HCT116 (cell line): ENCODE data around the gene ATP13A5. TPM values are rescaled to one million over a fixed set of nuclear protein-coding genes. Genes with fewer than 3 reads are reported as not detected.

ENCODE experiments used
- ATAC-seq: fragments of 200-7000 bp; cut with Tn5 transposase; 2 replicates; pipeline ENCODE4 v1.9.1; 2020; ENCODE audit warnings: mild to moderate bottlenecking, moderate library complexity
- BruUV-seq: library from RNA; stranded (reverse); fragments of 400-500 nt; replicated peaks from 2 replicates; lab custom pipeline; 2021; lab: Mats Ljungman, UMichigan
- CTCF ChIA-PET: fragments of 300-600 bp; sonication (Branson Sonifier 250); formaldehyde crosslinking; loops from one replicate; lab custom pipeline; 2021; ENCODE audit warnings: antibody characterized with exemption; lab: Charles Lee
- POLR2A ChIA-PET: fragments of 300-600, 350-600 bp; sonication (Branson Sonifier 250); formaldehyde crosslinking; loops from one replicate; lab custom pipeline; 2021; ENCODE audit warnings: antibody characterized with exemption; lab: Charles Lee
- RAD21 ChIA-PET, 2 experiments: fragments of 300-600 bp; sonication (Branson Sonifier 250); formaldehyde crosslinking; loops; one replicate each; lab custom pipeline; 2023; ENCODE audit warnings: low total read pairs in 2 of 2; ENCODE audit not compliant: uncharacterized antibody in 2 of 2, unreplicated experiment in 2 of 2, low non-redundant PET in 1 of 2; lab: Charles Lee
- DNase-seq: peaks from one replicate; pipeline ENCODE4 v3.0.0-alpha.2; 2010; ENCODE audit warnings: low read depth, low spot score
- H2AFZ ChIP-seq: fragments of 200-600 bp; shearing (Covaris generic), sonication (generic); 2 replicates; pipeline ENCODE4 v1.6.1; 2017; ENCODE audit warnings: low read depth, mixed run types, mixed read lengths, antibody characterized with exemption, low read length; ENCODE audit not compliant: poor library complexity, severe bottlenecking
- H3K27ac ChIP-seq: 2 replicates; pipeline ENCODE4 v1.5.1; 2012; ENCODE audit warnings: low read depth, low read length
- H3K27me3 ChIP-seq: fragments of 200-600 bp; sonication (generic); 2 replicates; pipeline ENCODE4 v1.6.1; 2016; ENCODE audit warnings: mixed run types, low read length, mixed read lengths; ENCODE audit not compliant: insufficient read depth
- H3K36me3 ChIP-seq, 2 experiments: fragments of 200-500 bp in 1 of 2; fragments of 200-600 bp in 1 of 2; sonication (Bioruptor generic) in 1 of 2; sonication (generic) in 1 of 2; 2 replicates each; pipeline versions ENCODE4 v1.5.1 to v1.6.1; 2014 to 2016; ENCODE audit warnings: low read length in 2 of 2, inconsistent platforms in 1 of 2, mixed read lengths in 1 of 2, mixed run types in 1 of 2; ENCODE audit not compliant: insufficient read depth in 2 of 2, control insufficient read depth in 1 of 2
- H3K4me1 ChIP-seq, 2 experiments: fragments of 200-600 bp in 1 of 2; sonication (generic) in 1 of 2; 2 replicates each; pipeline versions ENCODE4 v1.5.1 to v1.6.1; 2012 to 2017; ENCODE audit warnings: low read length in 2 of 2, inconsistent platforms in 1 of 2, mild to moderate bottlenecking in 1 of 2, mixed read lengths in 1 of 2, mixed run types in 1 of 2, moderate library complexity in 1 of 2; ENCODE audit not compliant: insufficient read depth in 2 of 2, control insufficient read depth in 1 of 2
- H3K4me2 ChIP-seq: fragments of 200-600 bp; sonication (generic); 2 replicates; pipeline ENCODE4 v1.6.1; 2017; ENCODE audit warnings: mixed run types, low read length, mixed read lengths
- H3K4me3 ChIP-seq, 2 experiments: fragments of 200-600 bp in 1 of 2; sonication (generic) in 1 of 2; replicated peaks in 1 of 2; 2 replicates each; pipeline ENCODE4 v1.5.1; 2011 to 2016; ENCODE audit warnings: low read length in 2 of 2, control low read depth in 1 of 2, low read depth in 1 of 2, mild to moderate bottlenecking in 1 of 2, mixed read lengths in 1 of 2, mixed run types in 1 of 2
- H3K79me2 ChIP-seq: fragments of 200-600 bp; sonication (generic); 2 replicates; pipeline ENCODE4 v1.6.1; 2017; ENCODE audit warnings: mild to moderate bottlenecking, mixed run types, low read length, moderate library complexity, mixed read lengths; ENCODE audit not compliant: insufficient read depth
- H3K9ac ChIP-seq: fragments of 200-600 bp; sonication (generic); 2 replicates; pipeline ENCODE4 v1.6.1; 2016; ENCODE audit warnings: low read length, mixed read lengths
- H3K9me2 ChIP-seq: fragments of 200-600 bp; sonication (generic), shearing (Covaris generic); 2 replicates; pipeline ENCODE4 v1.6.1; 2017; ENCODE audit warnings: mixed run types, mild to moderate bottlenecking, moderate library complexity; ENCODE audit not compliant: insufficient read depth
- H3K9me3 ChIP-seq, 2 experiments: fragments of 200-500 bp in 1 of 2; fragments of 200-600 bp in 1 of 2; sonication (Bioruptor generic) in 1 of 2; sonication (generic) in 1 of 2; 2 replicates each; pipeline ENCODE4 v1.6.1; 2014 to 2017; ENCODE audit warnings: low read length in 2 of 2, mixed read lengths in 2 of 2, inconsistent platforms in 1 of 2, low read depth in 1 of 2, mild to moderate bottlenecking in 1 of 2, mixed run types in 1 of 2, moderate library complexity in 1 of 2; ENCODE audit not compliant: control insufficient read depth in 1 of 2, insufficient read depth in 1 of 2
- H4K20me1 ChIP-seq: fragments of 200-600 bp; sonication (generic), shearing (Covaris generic); 2 replicates; pipeline ENCODE4 v1.6.1; 2017; ENCODE audit warnings: mixed run types, mild to moderate bottlenecking, moderate library complexity; ENCODE audit not compliant: insufficient read depth
- CEBPB ChIP-seq: IDR thresholded peaks from 2 replicates; pipeline ENCODE4 v1.6.1; 2012; ENCODE audit warnings: low read depth
- EGR1 ChIP-seq: IDR thresholded peaks from 2 replicates; pipeline ENCODE4 v1.6.1; 2012; ENCODE audit warnings: low read depth
- EZH2 ChIP-seq: fragments of 200-600 bp; sonication (generic); IDR thresholded peaks from 2 replicates; pipeline ENCODE4 v1.6.1; 2017; ENCODE audit warnings: antibody characterized with exemption, mixed run types
- EZH2phosphoT487 ChIP-seq: fragments of 200-600 bp; IDR thresholded peaks from 2 replicates; pipeline ENCODE4 v1.6.1; 2018; ENCODE audit warnings: antibody characterized with exemption, borderline replicate concordance
- JUND ChIP-seq: IDR thresholded peaks from 2 replicates; pipeline ENCODE4 v1.6.1; 2012
- MAX ChIP-seq: IDR thresholded peaks from 2 replicates; pipeline ENCODE4 v1.6.1; 2012
- POLR2A ChIP-seq: IDR thresholded peaks from 2 replicates; pipeline ENCODE4 v1.7.0; 2011; ENCODE audit warnings: borderline replicate concordance; ENCODE audit not compliant: insufficient read depth, insufficient read length; ENCODE audit errors: extremely low read depth
- RAD21 ChIP-seq: IDR thresholded peaks from 2 replicates; pipeline ENCODE4 v1.6.1; 2012; ENCODE audit warnings: low read depth, mild to moderate bottlenecking
- REST ChIP-seq: IDR thresholded peaks from 2 replicates; pipeline ENCODE4 v1.6.1; 2012; ENCODE audit warnings: low read depth
- SIN3A ChIP-seq: IDR thresholded peaks from 2 replicates; pipeline ENCODE4 v1.6.1; 2012; ENCODE audit warnings: low read depth
- SP1 ChIP-seq: IDR thresholded peaks from 2 replicates; pipeline ENCODE4 v1.6.1; 2012; ENCODE audit warnings: low read depth
- SRF ChIP-seq: IDR thresholded peaks from 2 replicates; pipeline ENCODE4 v1.6.1; 2012; ENCODE audit warnings: low read depth
- YY1 ChIP-seq: IDR thresholded peaks from 2 replicates; pipeline ENCODE4 v1.6.1; 2011; ENCODE audit warnings: low read length, low read depth, moderate library complexity, mild to moderate bottlenecking; ENCODE audit not compliant: insufficient replicate concordance; ENCODE audit errors: extremely low read depth
- ZFX ChIP-seq: fragments of 450-650 bp; IDR thresholded peaks from 2 replicates; pipeline ENCODE4 v1.6.1; 2017
- ZNF274 ChIP-seq: fragments of 200-500 bp; sonication (Bioruptor generic); IDR thresholded peaks from 2 replicates; pipeline ENCODE4 v1.6.1; 2014; ENCODE audit warnings: mild to moderate bottlenecking, low read depth, low read length, inconsistent platforms
- intact Hi-C: fragments of 100-400 bp; cut with micrococcal nuclease; formaldehyde crosslinking; loops from 2 replicates; pipeline ENCODE4 v1.10.0; 2022
- total RNA-seq: library from RNA; stranded (reverse); gene quantifications from one replicate; pipeline ENCODE4 v1.2.1, GENCODE V29; 2021; ENCODE audit not compliant: unreplicated experiment

The ATP13A5 gene
- total RNA-seq, 1 experiment from 2014 or later: not detected

GRCh38 chr3:193377591-193377990 is 962 bp downstream of the ATP13A5 start:
- Histone ChIP-seq H3K27ac (no peak overlapping the region), H3K9me2 (no peaks in the 10 kb centered on the region), H3K4me3 (no peak overlapping the region), H3K9me3 (no peaks in the 10 kb centered on the region), H3K36me3 (no peaks in the 10 kb centered on the region), H4K20me1 (no peaks in the 10 kb centered on the region), H3K4me1 (no peaks in the 10 kb centered on the region), H3K27me3 (peaks cover 59% of the 10 kb centered on the region), H3K4me2 (no peak overlapping the region), H3K79me2 (no peaks in the 10 kb centered on the region), H2AFZ (no peak overlapping the region), H3K9ac (no peak overlapping the region)
- intact Hi-C loops: no loop called here
- TF ChIP-seq EZH2 (no peak), CEBPB (no peak), RAD21 (no peak), JUND (no peak), EGR1 (no peak), POLR2A (no peak), REST (no peak), ZFX (no peak)
- CTCF ChIA-PET: no interaction called here
- no TSS peak for BruUV-seq
- RAD21 ChIA-PET: no interaction called here
- DNase-seq: no peak
- ATAC-seq: no peak
- POLR2A ChIA-PET: no interaction called here

GRCh38 chr3:193375614-193376013 is 2.9 kb downstream of the ATP13A5 start:
- CTCF ChIA-PET: no interaction called here
- RAD21 ChIA-PET: no interaction called here
- no peaks in the 10 kb centered on the region for H4K20me1 ChIP-seq
- no peak overlapping the region for H2AFZ ChIP-seq
- H3K9me3 ChIP-seq: no peaks in the 10 kb centered on the region
- no peaks in the 10 kb centered on the region for H3K4me1 ChIP-seq
- no peak for ATAC-seq
- no peak overlapping the region for H3K9ac ChIP-seq
- H3K4me2 ChIP-seq: no peak overlapping the region
- no peak overlapping the region for H3K27ac ChIP-seq
- peaks cover 56% of the 10 kb centered on the region for H3K27me3 ChIP-seq
- no peak overlapping the region for H3K4me3 ChIP-seq
- no peaks in the 10 kb centered on the region for H3K9me2 ChIP-seq
- no peaks in the 10 kb centered on the region for H3K36me3 ChIP-seq
- BruUV-seq: no TSS peak
- no peak for DNase-seq
- no peaks in the 10 kb centered on the region for H3K79me2 ChIP-seq
- intact Hi-C loops: no loop called here
- POLR2A ChIA-PET: no interaction called here
- TF ChIP-seq RAD21 (no peak), YY1 (no peak), SP1 (no peak), EZH2phosphoT487 (no peak), CEBPB (no peak), ZNF274 (no peak), SRF (no peak), POLR2A (no peak), JUND (no peak), SIN3A (no peak), EZH2 (no peak), REST (no peak), MAX (no peak)
